GM12865 (cell line): ENCODE measurements around the gene CAMKMT.

Experiments
- DNase-seq: peaks from one replicate; pipeline ENCODE4 v3.0.0; 2010; ENCODE audit warnings: low read depth
- H3K4me3 ChIP-seq: 2 replicates; pipeline ENCODE4 v1.5.1; 2011; ENCODE audit warnings: mild to moderate bottlenecking, low read depth, low read length, control low read depth
- TF ChIP-seq, protein P1 (sequence below): IDR thresholded peaks from 2 replicates; pipeline ENCODE4 v1.5.1; 2011; ENCODE audit warnings: low read length, control low read depth, low read depth, inconsistent platforms; ENCODE audit not compliant: insufficient read depth; ENCODE audit errors: missing control alignments

Gene CAMKMT

DNA sequence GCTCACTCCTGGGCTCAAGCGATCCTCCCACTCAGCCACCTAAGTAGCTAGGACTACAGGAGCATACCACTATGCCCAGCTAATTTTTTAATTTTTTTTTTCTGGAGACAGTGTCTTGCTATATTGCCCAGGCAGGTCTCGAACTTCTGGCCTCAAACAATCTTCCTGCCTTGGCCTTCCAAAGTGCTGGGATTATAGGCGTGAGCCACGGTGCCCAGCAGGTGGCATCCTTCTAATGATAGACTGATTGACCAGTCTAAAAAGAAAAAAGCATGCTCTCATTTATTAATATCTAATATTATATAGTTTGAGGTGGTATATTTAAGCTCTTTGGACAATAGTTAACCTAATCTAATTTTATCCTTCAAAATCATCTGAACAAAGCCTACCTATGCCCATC is 198.6 kb downstream of the CAMKMT start:
- H3K4me3 ChIP-seq: no peak overlapping the region
- peak; percentile 41 for DNase-seq
- TF ChIP-seq, protein P1, sequence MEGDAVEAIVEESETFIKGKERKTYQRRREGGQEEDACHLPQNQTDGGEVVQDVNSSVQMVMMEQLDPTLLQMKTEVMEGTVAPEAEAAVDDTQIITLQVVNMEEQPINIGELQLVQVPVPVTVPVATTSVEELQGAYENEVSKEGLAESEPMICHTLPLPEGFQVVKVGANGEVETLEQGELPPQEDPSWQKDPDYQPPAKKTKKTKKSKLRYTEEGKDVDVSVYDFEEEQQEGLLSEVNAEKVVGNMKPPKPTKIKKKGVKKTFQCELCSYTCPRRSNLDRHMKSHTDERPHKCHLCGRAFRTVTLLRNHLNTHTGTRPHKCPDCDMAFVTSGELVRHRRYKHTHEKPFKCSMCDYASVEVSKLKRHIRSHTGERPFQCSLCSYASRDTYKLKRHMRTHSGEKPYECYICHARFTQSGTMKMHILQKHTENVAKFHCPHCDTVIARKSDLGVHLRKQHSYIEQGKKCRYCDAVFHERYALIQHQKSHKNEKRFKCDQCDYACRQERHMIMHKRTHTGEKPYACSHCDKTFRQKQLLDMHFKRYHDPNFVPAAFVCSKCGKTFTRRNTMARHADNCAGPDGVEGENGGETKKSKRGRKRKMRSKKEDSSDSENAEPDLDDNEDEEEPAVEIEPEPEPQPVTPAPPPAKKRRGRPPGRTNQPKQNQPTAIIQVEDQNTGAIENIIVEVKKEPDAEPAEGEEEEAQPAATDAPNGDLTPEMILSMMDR: peak; percentile 25

DNA sequence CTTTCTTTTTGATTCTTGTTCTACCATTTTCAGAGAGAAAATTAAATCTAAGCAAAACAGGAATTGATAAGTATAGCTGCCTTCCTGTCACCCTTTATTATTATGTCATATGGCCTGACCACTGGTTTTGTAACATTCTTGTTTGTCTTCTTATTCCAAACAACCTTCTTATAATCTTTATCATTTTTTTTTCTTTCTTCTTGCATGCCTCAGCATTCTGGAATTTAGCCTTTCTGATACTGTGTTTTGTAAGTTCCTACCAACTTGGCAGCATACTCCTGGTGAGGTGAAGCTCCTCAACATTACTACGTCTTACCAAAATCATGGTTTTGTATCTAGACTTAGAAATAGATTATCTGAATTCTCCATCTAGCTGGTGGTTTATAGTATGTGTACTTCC is 199.2 kb downstream of the CAMKMT start:
- TF ChIP-seq, protein P1: no peak
- no peak for DNase-seq
- H3K4me3 ChIP-seq: no peak overlapping the region

DNA sequence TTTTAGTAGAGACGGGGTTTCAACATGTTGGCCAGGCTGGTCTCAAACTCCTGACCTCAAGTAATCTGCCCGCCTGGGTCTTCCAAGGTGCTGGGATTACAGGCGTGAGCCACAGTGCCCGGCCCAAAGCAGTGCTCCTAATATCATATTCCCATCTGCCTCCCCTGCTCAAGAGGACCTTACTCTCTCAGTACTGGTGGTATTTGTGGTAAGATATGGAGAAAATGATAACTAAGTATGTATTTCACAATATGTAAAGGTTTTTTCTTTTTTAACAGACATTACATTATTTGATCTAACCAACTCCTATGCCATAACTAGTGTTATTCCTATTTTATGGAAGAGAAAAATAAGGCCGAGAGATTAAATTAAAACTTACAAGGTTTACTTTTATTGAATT is 201.0 kb downstream of the CAMKMT start:
- TF ChIP-seq, protein P1: no peak
- DNase-seq: no peak
- H3K4me3 ChIP-seq: no peak overlapping the region

DNA sequence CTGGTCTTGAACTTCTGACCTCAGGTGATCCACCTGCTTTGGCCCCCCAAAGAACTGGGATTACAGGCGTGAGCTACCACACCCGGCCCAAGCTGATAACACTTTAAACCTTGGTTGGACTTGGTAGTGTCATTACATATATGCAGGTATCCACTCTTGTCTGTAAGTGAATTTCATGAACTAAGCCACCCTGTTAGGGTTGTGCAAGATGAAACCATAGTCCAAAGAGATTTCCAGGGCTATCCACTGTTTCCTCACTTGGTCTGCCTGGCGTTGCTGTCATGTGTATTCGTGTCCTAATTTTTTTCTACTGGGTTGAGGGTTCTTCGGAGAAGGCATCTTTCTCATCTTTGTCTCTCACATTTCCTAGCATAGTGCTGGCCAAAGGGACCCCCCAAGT is 203.0 kb downstream of the CAMKMT start:
- H3K4me3 ChIP-seq: no peak overlapping the region

DNA sequence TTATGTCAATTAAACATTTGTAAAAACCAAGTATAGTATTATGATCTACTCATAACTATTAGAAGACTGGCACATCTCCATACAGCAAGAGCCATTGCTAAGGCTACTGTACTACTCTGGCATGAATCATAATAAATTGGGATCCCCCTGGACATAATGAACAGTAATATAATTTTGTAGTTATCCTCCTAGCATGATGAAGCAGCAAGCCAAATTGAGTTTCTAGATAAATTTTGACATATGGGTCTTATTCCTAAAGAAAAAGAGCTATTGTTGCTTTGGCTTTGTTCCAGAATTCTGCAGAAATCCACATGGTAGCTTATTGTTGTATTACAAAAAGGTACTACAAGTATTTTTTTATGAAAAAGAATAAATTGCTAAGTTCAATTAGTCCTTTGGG is 204.3 kb downstream of the CAMKMT start:
- TF ChIP-seq, protein P1: no peak
- no peak overlapping the region for H3K4me3 ChIP-seq
- DNase-seq: no peak

More for the DNA sequence above, 203.0 kb downstream of the CAMKMT start:
- DNase-seq: no peak
- TF ChIP-seq, protein P1: no peak

DNA sequence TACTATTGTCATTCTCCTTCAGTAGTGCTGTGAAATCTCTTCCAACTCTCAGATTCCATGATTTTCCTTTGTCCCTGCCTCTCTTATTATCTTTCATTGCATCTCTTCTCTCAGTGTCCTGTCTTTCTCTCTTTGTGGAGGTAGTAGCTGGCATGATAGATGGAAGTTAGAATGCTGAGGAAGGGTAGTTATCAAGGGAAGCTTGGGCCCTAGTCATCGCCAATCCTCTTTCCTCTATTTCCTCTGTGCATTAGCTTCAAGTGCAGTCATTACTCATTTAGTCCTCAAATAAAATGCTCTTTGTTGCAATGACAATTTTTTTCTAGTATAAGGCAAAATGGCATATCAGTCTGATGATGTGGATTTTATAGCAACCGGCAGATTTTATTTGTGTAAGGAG is 207.7 kb downstream of the CAMKMT start:
- no peak for DNase-seq

DNA sequence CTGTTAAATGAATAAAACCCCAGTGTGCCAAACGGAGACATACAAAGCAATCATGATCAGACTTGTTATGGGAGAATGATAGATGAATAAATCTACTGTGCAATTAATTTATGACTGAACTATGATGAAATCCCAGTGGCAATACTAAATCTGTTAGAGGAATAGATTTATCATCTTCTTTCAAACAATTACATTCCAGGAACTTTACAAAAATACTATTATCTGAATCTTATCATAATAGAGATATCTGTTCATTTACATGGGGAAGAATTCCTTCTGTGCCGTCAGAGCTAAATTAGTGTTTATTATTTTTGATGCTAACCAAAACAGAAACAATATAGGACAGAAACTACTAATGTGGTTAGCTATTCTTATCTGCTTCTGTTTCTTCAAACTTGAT is 208.5 kb downstream of the CAMKMT start:
- TF ChIP-seq, protein P1: no peak
- no peak overlapping the region for H3K4me3 ChIP-seq
- no peak for DNase-seq

More for the DNA sequence above, 207.7 kb downstream of the CAMKMT start:
- no peak overlapping the region for H3K4me3 ChIP-seq
- TF ChIP-seq, protein P1: no peak
